H1 (cell line): ENCODE results near the gene ARHGAP10. TPM values are rescaled to one million over a fixed set of nuclear protein-coding genes. Genes with fewer than 3 reads are reported as not detected.

Source experiments
- CTCF ChIA-PET: fragments of 300-600 bp; sonication (Branson Sonifier 250); formaldehyde crosslinking; loops from one replicate; lab custom pipeline; 2021; ENCODE audit not compliant: partially characterized antibody; lab: Charles Lee
- POLR2A ChIA-PET: fragments of 300-600 bp; sonication (Branson Sonifier 250); formaldehyde crosslinking; loops from one replicate; lab custom pipeline; 2021; ENCODE audit warnings: inconsistent platforms; ENCODE audit not compliant: partially characterized antibody; lab: Charles Lee
- DNase-seq, 2 experiments: peaks; one replicate each; pipeline versions ENCODE4 v3.0.0 to v3.0.0-alpha.2; 2010 to 2022; ENCODE audit warnings: low spot score in 2 of 2, low read depth in 1 of 2, mixed read lengths in 1 of 2
- FAIRE-seq: peaks from 2 replicates; lab custom pipeline; 2011; peaks lifted over from hg19 to GRCh38; lab: Jason Lieb, UNC
- H2AFZ ChIP-seq: 2 replicates; pipeline ENCODE4 v1.8.1; 2012; ENCODE audit warnings: low read length, inconsistent platforms
- H2AK5ac ChIP-seq: 2 replicates; pipeline ENCODE4 v1.6.1; 2013; ENCODE audit warnings: low read depth, low read length
- H2BK120ac ChIP-seq: replicated peaks from 2 replicates; pipeline ENCODE3; 2013; ENCODE audit warnings: low read depth, low read length, inconsistent platforms
- H2BK12ac ChIP-seq: 2 replicates; pipeline ENCODE4 v1.6.1; 2013; ENCODE audit warnings: low read depth, low read length
- H2BK15ac ChIP-seq: 2 replicates; pipeline ENCODE4 v1.6.1; 2013; ENCODE audit warnings: low read length
- H2BK20ac ChIP-seq: 2 replicates; pipeline ENCODE4 v1.6.1; 2013; ENCODE audit warnings: low read length
- H2BK5ac ChIP-seq: 2 replicates; pipeline ENCODE4 v1.6.1; 2013; ENCODE audit warnings: low read depth, low read length
- H3K14ac ChIP-seq: 2 replicates; pipeline ENCODE4 v1.6.1; 2013; ENCODE audit warnings: inconsistent platforms; ENCODE audit not compliant: insufficient read length
- H3K18ac ChIP-seq: 2 replicates; pipeline ENCODE4 v1.6.1; 2013; ENCODE audit warnings: low read length; ENCODE audit errors: extremely low read depth
- H3K23ac ChIP-seq: 2 replicates; pipeline ENCODE4 v1.6.1; 2013; ENCODE audit warnings: inconsistent platforms; ENCODE audit not compliant: insufficient read length
- H3K23me2 ChIP-seq: 2 replicates; pipeline ENCODE4 v1.6.1; 2013; ENCODE audit warnings: low read depth, low read length
- H3K27ac ChIP-seq: 2 replicates; pipeline ENCODE4 v1.6.1; 2011; ENCODE audit warnings: low read depth, low read length, inconsistent platforms
- H3K27me3 ChIP-seq, 4 experiments: replicated peaks in 1 of 4; 1 replicate in 1 of 4; 2 replicates in 3 of 4; pipeline versions ENCODE4 v1.6.1 to v1.8.1; 2011 to 2013; ENCODE audit warnings: low read length in 3 of 4, mild to moderate bottlenecking in 3 of 4, inconsistent platforms in 2 of 4, mixed read lengths in 2 of 4, moderate library complexity in 1 of 4; ENCODE audit not compliant: control insufficient read depth in 3 of 4, insufficient read depth in 3 of 4; ENCODE audit errors: extremely low read depth in 1 of 4
- H3K36me3 ChIP-seq, 4 experiments: 2 replicates each; pipeline versions ENCODE4 v1.6.1 to v1.8.1; 2011 to 2013; ENCODE audit warnings: mild to moderate bottlenecking in 4 of 4, low read length in 3 of 4, moderate library complexity in 2 of 4, control low read depth in 1 of 4, inconsistent platforms in 1 of 4; ENCODE audit not compliant: insufficient read depth in 4 of 4, control insufficient read depth in 2 of 4
- H3K4ac ChIP-seq: replicated peaks from 2 replicates; pipeline ENCODE3; 2013; ENCODE audit warnings: low read length, low read depth, mixed read lengths, inconsistent platforms; ENCODE audit not compliant: insufficient read length
- H3K4me1 ChIP-seq, 4 experiments: replicated peaks in 1 of 4; 1 replicate in 1 of 4; 2 replicates in 3 of 4; pipeline versions ENCODE4 v1.6.1 to v1.8.1; 2011 to 2013; ENCODE audit warnings: low read length in 3 of 4, inconsistent platforms in 2 of 4, mixed read lengths in 1 of 4; ENCODE audit not compliant: insufficient read depth in 4 of 4, control insufficient read depth in 3 of 4
- H3K4me2 ChIP-seq, 2 experiments: 2 replicates each; pipeline versions ENCODE4 v1.6.1 to v1.8.1; 2011 to 2013; ENCODE audit warnings: low read depth in 2 of 2, low read length in 2 of 2, control low read depth in 1 of 2, inconsistent platforms in 1 of 2, mild to moderate bottlenecking in 1 of 2; ENCODE audit not compliant: insufficient read depth in 1 of 2
- H3K4me3 ChIP-seq, 4 experiments: fragments of 200-600, 300-600 bp in 1 of 4; sonication (generic), shearing (Covaris generic), sonication (Bioruptor Twin) in 1 of 4; 2 replicates each; pipeline versions ENCODE4 v1.5.1 to v1.8.1; 2011 to 2016; ENCODE audit warnings: low read length in 4 of 4, low read depth in 3 of 4, control low read depth in 2 of 4, inconsistent platforms in 2 of 4, mild to moderate bottlenecking in 2 of 4, mixed read lengths in 1 of 4, moderate library complexity in 1 of 4; ENCODE audit not compliant: insufficient read depth in 2 of 4; ENCODE audit errors: extremely low read depth in 1 of 4
- H3K56ac ChIP-seq: replicated peaks from 2 replicates; pipeline ENCODE3; 2013; ENCODE audit warnings: low read depth, mild to moderate bottlenecking, mixed read lengths, low read length, inconsistent platforms; ENCODE audit not compliant: insufficient read length
- H3K79me1 ChIP-seq: 2 replicates; pipeline ENCODE4 v1.6.1; 2013; ENCODE audit warnings: low read depth, low read length, control low read depth
- H3K79me2 ChIP-seq, 2 experiments: 2 replicates each; pipeline versions ENCODE4 v1.6.1 to v1.8.1; 2012 to 2013; ENCODE audit warnings: low read length in 2 of 2, mild to moderate bottlenecking in 2 of 2, inconsistent platforms in 1 of 2; ENCODE audit not compliant: insufficient read depth in 2 of 2, control insufficient read depth in 1 of 2
- H3K9ac ChIP-seq, 4 experiments: replicated peaks in 1 of 4; 1 replicate in 1 of 4; 2 replicates in 3 of 4; pipeline versions ENCODE4 v1.6.1 to v1.8.1; 2011 to 2013; ENCODE audit warnings: low read depth in 3 of 4, low read length in 3 of 4, control low read depth in 2 of 4, mild to moderate bottlenecking in 2 of 4, moderate library complexity in 2 of 4, inconsistent platforms in 1 of 4; ENCODE audit errors: extremely low read depth in 1 of 4
- H3K9me3 ChIP-seq, 2 experiments: 2 replicates each; pipeline versions ENCODE4 v1.6.1 to v1.8.1; 2012 to 2013; ENCODE audit warnings: mild to moderate bottlenecking in 2 of 2, moderate library complexity in 2 of 2, control low read depth in 1 of 2, inconsistent platforms in 1 of 2, low read depth in 1 of 2, low read length in 1 of 2, mixed read lengths in 1 of 2; ENCODE audit not compliant: insufficient read depth in 2 of 2
- H4K20me1 ChIP-seq, 2 experiments: replicated peaks in 1 of 2; 2 replicates each; pipeline versions ENCODE3 to v1.8.1; 2011 to 2013; ENCODE audit warnings: inconsistent platforms in 2 of 2, low read length in 2 of 2, mild to moderate bottlenecking in 1 of 2; ENCODE audit not compliant: insufficient read depth in 2 of 2, control insufficient read depth in 1 of 2
- H4K5ac ChIP-seq: 2 replicates; pipeline ENCODE4 v1.6.1; 2013; ENCODE audit warnings: low read length, low read depth, mixed read lengths, inconsistent platforms; ENCODE audit not compliant: insufficient read length
- H4K8ac ChIP-seq: 2 replicates; pipeline ENCODE4 v1.8.0; 2013; ENCODE audit warnings: mild to moderate bottlenecking, moderate library complexity, low read length, inconsistent platforms; ENCODE audit not compliant: insufficient read depth; ENCODE audit errors: extremely low read depth
- H4K91ac ChIP-seq: replicated peaks from 2 replicates; pipeline ENCODE3; 2013; ENCODE audit warnings: low read length, mixed read lengths, inconsistent platforms; ENCODE audit not compliant: insufficient read length
- JUN ChIP-seq: IDR thresholded peaks from 2 replicates; pipeline ENCODE4 v1.6.1; 2011; ENCODE audit warnings: low read depth, mild to moderate bottlenecking, improper control_type of control experiment, low read length
- JUND ChIP-seq: IDR thresholded peaks from 2 replicates; pipeline ENCODE4 v1.6.1; 2011; ENCODE audit warnings: mild to moderate bottlenecking, improper control_type of control experiment, low read length
- KDM4A ChIP-seq: IDR thresholded peaks from one replicate; pipeline ENCODE4 v1.7.1; 2012; ENCODE audit warnings: low read depth, mild to moderate bottlenecking, moderate library complexity, low read length, inconsistent platforms; ENCODE audit not compliant: severe bottlenecking
- MAFK ChIP-seq: IDR thresholded peaks from 2 replicates; pipeline ENCODE4 v1.6.1; 2012; ENCODE audit warnings: low read depth, mild to moderate bottlenecking, improper control_type of control experiment, low read length
- NANOG ChIP-seq: IDR thresholded peaks from 2 replicates; pipeline ENCODE4 v1.6.1; 2011; ENCODE audit warnings: low read length, low read depth, mild to moderate bottlenecking, inconsistent platforms; ENCODE audit not compliant: insufficient read depth, poor library complexity, severe bottlenecking
- NRF1 ChIP-seq: IDR thresholded peaks from 2 replicates; pipeline ENCODE4 v1.6.1; 2011; ENCODE audit warnings: mild to moderate bottlenecking, low read depth, low read length, improper control_type of control experiment
- POLR2AphosphoS5 ChIP-seq: IDR thresholded peaks from 2 replicates; pipeline ENCODE4 v1.6.1; 2011; ENCODE audit warnings: low read depth, low read length
- RAD21 ChIP-seq, 2 experiments: IDR thresholded peaks in 1 of 2; conservative IDR thresholded peaks in 1 of 2; 2 replicates each; pipeline ENCODE4 v1.6.1; 2011; ENCODE audit warnings: low read depth in 2 of 2, low read length in 2 of 2, improper control_type of control experiment in 1 of 2, inconsistent platforms in 1 of 2, mild to moderate bottlenecking in 1 of 2, moderate library complexity in 1 of 2
- TBP ChIP-seq: IDR thresholded peaks from 2 replicates; pipeline ENCODE4 v1.6.1; 2011; ENCODE audit warnings: low read depth, low read length, improper control_type of control experiment
- WGBS, 2 experiments: shearing (Covaris generic) in 1 of 2; methylation state at CpG; one replicate each; pipeline versions ENCODE4 v1.1.6 to v1.1.7; 2013 to 2015; ENCODE audit warnings: low lambda C conversion rate in 2 of 2, mixed read lengths in 2 of 2, inconsistent platforms in 1 of 2, low coverage in 1 of 2, missing lambda C conversion rate in 1 of 2; ENCODE audit not compliant: insufficient replicate concordance in 2 of 2, insufficient coverage in 1 of 2, insufficient read length in 1 of 2; ENCODE audit errors: extremely low coverage in 1 of 2, missing lambda C conversion rate in 1 of 2; 5-methylcytosine and 5-hydroxymethylcytosine counted together
- polyA plus RNA-seq, 7 experiments: library from polyadenylated mRNA; depleted of rRNA in 3 of 7; stranded (reverse) in 5 of 7; unstranded in 2 of 7; fragments of >200 nt in 5 of 7; fragments of 200-250 nt in 2 of 7; gene quantifications; 1 replicate in 5 of 7; 2 replicates in 1 of 7; 4 replicates in 1 of 7; pipeline versions ENCODE4 v1.2.1 to v1.2.3, GENCODE V29; 2011 to 2013; ENCODE audit warnings: missing spikeins in 2 of 7, mixed read lengths in 2 of 7
- total RNA-seq: library from RNA; stranded (reverse); fragmentation: NEBNext Ultra II Directional; extraction: Animal tissue kit (Norgen Biotek cat#: 25700); gene quantifications from 2 replicates; pipeline ENCODE4 v1.2.1, GENCODE V29; 2021

ARHGAP10 gene
- total and polyA plus RNA-seq, 2 of the 8 experiments (the other 6 are each of a cell fraction or from before 2014, with no cell fraction given), result 3.7 to 6.1 TPM

DNA sequence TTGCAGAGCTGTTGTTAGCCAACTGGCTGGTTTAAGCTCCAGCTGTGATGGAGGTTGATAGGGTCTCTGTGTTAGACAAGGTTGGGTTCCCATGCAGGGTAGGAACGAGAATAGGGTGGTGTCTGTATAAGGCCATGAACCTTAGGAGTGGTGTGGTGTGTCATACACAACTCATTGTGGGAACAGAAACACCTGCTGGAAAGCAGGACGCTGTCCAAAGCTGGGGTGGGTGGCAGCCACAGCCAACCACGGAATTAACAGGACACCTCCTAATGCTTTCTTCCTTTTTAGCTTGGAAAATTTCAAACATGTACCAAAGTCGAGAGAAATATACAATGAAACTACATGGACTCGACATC lies 94.4 kb downstream of the ARHGAP10 start:
- no peak overlapping the region for H3K4me2 ChIP-seq

More for the DNA sequence above, 94.4 kb downstream of the ARHGAP10 start:
- Histone ChIP-seq H3K23ac (no peak overlapping the region), H4K5ac (no peak overlapping the region), H2BK120ac (no peak overlapping the region), H3K79me2 (no peaks in the 10 kb centered on the region), H4K91ac (no peak overlapping the region), H3K18ac (no peak overlapping the region), H2BK12ac (no peak overlapping the region; the same call in 1 of the 2 replicates), H3K4me3 (no peak overlapping the region), H3K56ac (no peak overlapping the region), H2BK20ac (no peak overlapping the region), H2BK15ac (no peak overlapping the region), H2AFZ (no peak overlapping the region), H2AK5ac (no peak overlapping the region), H3K27me3 (no peaks in the 10 kb centered on the region), H2BK5ac (no peak overlapping the region), H4K8ac (no peak overlapping the region), H3K79me1 (no peaks in the 10 kb centered on the region), H3K9ac (no peak overlapping the region), H3K27ac (no peak overlapping the region), H3K9me3 (no peaks in the 10 kb centered on the region), H3K36me3 (no peaks in the 10 kb centered on the region), H4K20me1 (no peaks in the 10 kb centered on the region), H3K14ac (no peak overlapping the region), H3K4ac (no peak overlapping the region), H3K23me2 (no peaks in the 10 kb centered on the region), H3K4me1 (peaks cover 0 to 2% (median 0%) of the 10 kb centered on the region in 4 experiments; a peak in 2 of 7 replicates)
- no peak for DNase-seq
- ChIA-PET POLR2A (no interaction called here), CTCF (interaction anchor here (2.1 kb wide), 1 partner anchor 10 kb away, joined by 5 read pairs; no protein-coding TSS in a partner anchor)
- WGBS, 2 experiments, result 94% methylated on average over 5 of the region's 5 CpGs; no CpG with 5 or more reads in 1 of the 2 experiments
- TF ChIP-seq MAFK (no peak), RAD21 (IDR thresholded peaks at IDR 0.05 in 1 of 2, conservative IDR thresholded peaks at IDR 0.05 in 1 of 2; ENCODE audit: low read depth in 2 of 2, low read length in 2 of 2) (no peak), NANOG (no peak), KDM4A (no peak), JUN (no peak), JUND (no peak), NRF1 (no peak), TBP (no peak), POLR2AphosphoS5 (no peak)
- FAIRE-seq, result no peak
